Measurements from ENCODE around the gene ZNF280C. TPM values are rescaled to one million over a fixed set of nuclear protein-coding genes. Genes with fewer than 3 reads are reported as not detected.

Gene ZNF280C
- total RNA-seq, 4 donors from 2014 or later, result 4.8 to 7.8 (median 6.8) TPM

DNA sequence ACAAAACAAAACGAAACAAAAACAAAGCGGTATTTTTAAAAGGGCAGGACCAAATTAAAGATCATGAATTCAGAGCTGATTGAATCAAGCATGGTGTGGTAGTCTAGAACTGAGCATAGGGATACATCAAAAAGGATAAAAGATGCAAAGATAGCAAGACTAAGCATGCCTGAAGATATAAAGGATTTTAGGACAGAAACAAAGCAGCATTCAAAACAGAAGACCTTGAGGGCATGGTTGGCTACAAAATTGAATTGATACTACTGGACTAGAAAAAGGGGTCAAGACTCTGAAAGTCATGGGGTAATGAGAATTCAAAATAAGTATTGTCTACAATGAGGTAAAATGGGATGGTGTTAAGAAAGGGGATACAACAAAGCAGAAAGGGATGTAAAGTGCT, 55.3 kb downstream of the ZNF280C start:
- 78 to 87% methylated on average over 2 of the region's 2 CpGs for WGBS, 2 donors
- Histone ChIP-seq H3K27ac (no peak overlapping the region), H3K27me3 (no peaks in the 10 kb centered on the region), H3K4me1 (no peaks in the 10 kb centered on the region), H3K36me3 (peaks cover 0 to 6% of the 10 kb centered on the region in 2 donors), H3K9me3 (no peaks in the 10 kb centered on the region), H3K4me3 (replicated peaks in 1 of 3) (no peak overlapping the region)
- TF ChIP-seq, protein P1, sequence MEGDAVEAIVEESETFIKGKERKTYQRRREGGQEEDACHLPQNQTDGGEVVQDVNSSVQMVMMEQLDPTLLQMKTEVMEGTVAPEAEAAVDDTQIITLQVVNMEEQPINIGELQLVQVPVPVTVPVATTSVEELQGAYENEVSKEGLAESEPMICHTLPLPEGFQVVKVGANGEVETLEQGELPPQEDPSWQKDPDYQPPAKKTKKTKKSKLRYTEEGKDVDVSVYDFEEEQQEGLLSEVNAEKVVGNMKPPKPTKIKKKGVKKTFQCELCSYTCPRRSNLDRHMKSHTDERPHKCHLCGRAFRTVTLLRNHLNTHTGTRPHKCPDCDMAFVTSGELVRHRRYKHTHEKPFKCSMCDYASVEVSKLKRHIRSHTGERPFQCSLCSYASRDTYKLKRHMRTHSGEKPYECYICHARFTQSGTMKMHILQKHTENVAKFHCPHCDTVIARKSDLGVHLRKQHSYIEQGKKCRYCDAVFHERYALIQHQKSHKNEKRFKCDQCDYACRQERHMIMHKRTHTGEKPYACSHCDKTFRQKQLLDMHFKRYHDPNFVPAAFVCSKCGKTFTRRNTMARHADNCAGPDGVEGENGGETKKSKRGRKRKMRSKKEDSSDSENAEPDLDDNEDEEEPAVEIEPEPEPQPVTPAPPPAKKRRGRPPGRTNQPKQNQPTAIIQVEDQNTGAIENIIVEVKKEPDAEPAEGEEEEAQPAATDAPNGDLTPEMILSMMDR (IDR thresholded peaks at IDR 0.05), result no peak
- no peak for TF ChIP-seq POLR2A (IDR thresholded peaks at IDR 0.05)
- DNase-seq, result no peak
- intact Hi-C loops (cut with DNase I), result no loop called here

- no peak for DNase-seq
Observed at GRCh38 chrX:130212371-130212770, 56.3 kb downstream of the ZNF280C start.

GRCh38 chrX:130211415-130212186, 57.1 kb downstream of the ZNF280C start:
- no peak for TF ChIP-seq POLR2A (IDR thresholded peaks at IDR 0.05)
- TF ChIP-seq, protein P1 (IDR thresholded peaks at IDR 0.05), result no peak
- DNase-seq, result no peak
- no peak overlapping the region for H3K4me3 ChIP-seq (replicated peaks in 1 of 3)
- H3K27ac ChIP-seq, result no peak overlapping the region
- H3K9me3 ChIP-seq, result no peaks in the 10 kb centered on the region
- WGBS, 2 donors, result 92 to 95% methylated on average over 4 of the region's 4 CpGs
- H3K27me3 ChIP-seq, result no peaks in the 10 kb centered on the region
- peaks cover 0 to 6% of the 10 kb centered on the region in 2 donors for H3K36me3 ChIP-seq
- intact Hi-C loops (cut with DNase I), result no loop called here
- H3K4me1 ChIP-seq, result no peaks in the 10 kb centered on the region

More at GRCh38 chrX:130212371-130212770, 56.3 kb downstream of the ZNF280C start:
- TF ChIP-seq POLR2A (IDR thresholded peaks at IDR 0.05), result no peak
- TF ChIP-seq, protein P1 (IDR thresholded peaks at IDR 0.05), result no peak
- Histone ChIP-seq H3K27me3 (no peaks in the 10 kb centered on the region), H3K4me1 (no peaks in the 10 kb centered on the region), H3K4me3 (replicated peaks in 1 of 3) (no peak overlapping the region), H3K27ac (no peak overlapping the region), H3K9me3 (no peaks in the 10 kb centered on the region), H3K36me3 (peaks cover 0 to 6% of the 10 kb centered on the region in 2 donors)
- intact Hi-C loops (cut with DNase I), result no loop called here
- 92 to 93% methylated on average over 1 of the region's 1 CpG for WGBS, 2 donors

DNA sequence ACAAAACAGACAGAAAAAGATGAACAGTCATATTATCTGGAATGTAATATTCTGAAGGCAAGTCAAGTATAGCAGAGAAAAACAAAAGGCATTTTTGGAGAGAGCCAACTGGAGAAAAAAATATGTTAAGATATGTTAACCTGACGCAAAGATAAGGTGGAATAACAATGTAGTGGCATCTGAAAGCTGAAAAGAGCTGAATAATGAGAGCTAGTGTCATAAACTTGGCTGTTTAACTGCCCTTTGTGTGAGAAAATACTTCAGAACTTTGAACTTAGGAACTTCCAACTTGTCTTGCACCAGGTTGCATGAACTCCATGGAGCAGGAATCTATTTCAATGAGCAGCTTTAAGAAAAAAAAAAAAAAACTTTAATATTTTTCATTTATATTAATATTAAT, 64.1 kb downstream of the ZNF280C start:
- no peak for DNase-seq
- no peaks in the 10 kb centered on the region for H3K27me3 ChIP-seq
- no peaks in the 10 kb centered on the region for H3K9me3 ChIP-seq
- TF ChIP-seq, protein P1 (IDR thresholded peaks at IDR 0.05), result no peak
- TF ChIP-seq POLR2A (IDR thresholded peaks at IDR 0.05), result no peak
- intact Hi-C loops (cut with DNase I), result no loop called here
- no peaks in the 10 kb centered on the region for H3K36me3 ChIP-seq
- no peak overlapping the region for H3K27ac ChIP-seq
- no peak overlapping the region for H3K4me3 ChIP-seq (replicated peaks in 1 of 3)
- WGBS, 2 donors, result 0 to 100% methylated on average over 1 of the region's 1 CpG
- no peaks in the 10 kb centered on the region for H3K4me1 ChIP-seq

DNA sequence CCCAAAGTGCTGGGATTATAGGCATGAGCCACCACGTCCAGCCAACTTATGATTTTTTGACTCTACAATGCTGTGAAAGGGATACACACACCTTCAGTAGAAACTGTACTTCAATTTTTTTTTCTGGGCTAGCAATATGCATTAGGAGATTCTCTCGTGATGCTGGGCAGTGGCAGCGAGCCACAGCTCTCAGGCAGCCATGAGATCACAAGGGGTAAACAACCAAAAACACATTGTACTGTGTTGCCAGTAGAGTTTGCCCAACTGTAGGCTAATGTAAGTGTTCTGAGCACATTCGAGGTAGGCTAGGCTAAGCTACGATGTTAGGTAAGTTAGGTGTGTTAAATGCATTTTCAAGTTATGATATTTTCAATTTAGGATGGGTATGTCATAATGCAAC, 71.2 kb downstream of the ZNF280C start:
- no peaks in the 10 kb centered on the region for H3K9me3 ChIP-seq
- intact Hi-C loops (cut with DNase I), result no loop called here
- no peak overlapping the region for H3K4me3 ChIP-seq (replicated peaks in 1 of 3)
- DNase-seq, result no peak
- no peaks in the 10 kb centered on the region for H3K4me1 ChIP-seq
- H3K36me3 ChIP-seq, result no peaks in the 10 kb centered on the region
- H3K27me3 ChIP-seq, result no peaks in the 10 kb centered on the region
- 79 to 86% methylated on average over 4 to 5 of the region's 5 CpGs for WGBS, 2 donors
- no peak overlapping the region for H3K27ac ChIP-seq
- no peak for TF ChIP-seq POLR2A (IDR thresholded peaks at IDR 0.05)
- TF ChIP-seq, protein P1 (IDR thresholded peaks at IDR 0.05), result no peak
